Ishikawa (cell line): ENCODE measurements around the gene PCSK7.
A peak's percentile ranks its signal among the peaks of the same experiment; 100 is the strongest.

Experiments used
- CEBPB ChIP-seq: IDR thresholded peaks from 2 replicates; pipeline ENCODE4 v1.6.1; 2012
- CREB1 ChIP-seq: IDR thresholded peaks from 2 replicates; pipeline ENCODE4 v1.6.1; 2012; ENCODE audit warnings: low read depth
- EGR1 ChIP-seq: IDR thresholded peaks from 2 replicates; pipeline ENCODE4 v1.6.1; 2012
- EP300 ChIP-seq: IDR thresholded peaks from 2 replicates; pipeline ENCODE4 v1.6.1; 2012; ENCODE audit warnings: borderline replicate concordance
- FOXM1 ChIP-seq: IDR thresholded peaks from 2 replicates; pipeline ENCODE4 v1.6.1; 2012; ENCODE audit warnings: low read depth, borderline replicate concordance
- MAX ChIP-seq: IDR thresholded peaks from 2 replicates; pipeline ENCODE4 v1.6.1; 2012
- NFIC ChIP-seq: IDR thresholded peaks from 2 replicates; pipeline ENCODE4 v1.6.1; 2012
- RAD21 ChIP-seq: IDR thresholded peaks from 2 replicates; pipeline ENCODE4 v1.6.1; 2012; ENCODE audit warnings: low read depth
- REST ChIP-seq: IDR thresholded peaks from 2 replicates; pipeline ENCODE4 v1.6.1; 2012; ENCODE audit warnings: low read depth, mild to moderate bottlenecking
- TAF1 ChIP-seq: IDR thresholded peaks from 2 replicates; pipeline ENCODE4 v1.6.1; 2012; ENCODE audit warnings: low read depth, mild to moderate bottlenecking
- TCF12 ChIP-seq: IDR thresholded peaks from 2 replicates; pipeline ENCODE4 v1.6.1; 2012; ENCODE audit warnings: low read depth
- TEAD4 ChIP-seq: IDR thresholded peaks from 2 replicates; pipeline ENCODE4 v1.6.1; 2012
- USF1 ChIP-seq: IDR thresholded peaks from 2 replicates; pipeline ENCODE4 v1.6.1; 2012
- YY1 ChIP-seq: IDR thresholded peaks from 2 replicates; pipeline ENCODE4 v1.6.1; 2012; ENCODE audit warnings: low read depth
- ZBTB7A ChIP-seq: IDR thresholded peaks from 2 replicates; pipeline ENCODE4 v1.6.1; 2012; ENCODE audit warnings: low read depth

PCSK7 gene

GRCh38 chr11:117231842-117232091 lies at the start of gene PCSK7:
Gene PCSK7 (minus strand): TSS chr11:117232073. CDS start chr11:117229844, 2,229 bp downstream.
- TF ChIP-seq TCF12 (peak; percentile 21; the same call in 1 of the 2 replicates), NFIC (no peak), CREB1 (peak; percentile 33; the same call in 1 of the 2 replicates), USF1 (no peak), CEBPB (no peak), RAD21 (no peak), TEAD4 (no peak), EP300 (no peak), MAX (no peak), ZBTB7A (no peak), REST (no peak), FOXM1 (no peak), EGR1 (no peak), TAF1 (no peak; the same call in 1 of the 2 replicates), YY1 (no peak)

- no peak for TF ChIP-seq EGR1
- no peak for TF ChIP-seq RAD21
- TF ChIP-seq NFIC, result no peak
- no peak for TF ChIP-seq EP300
Measured at GRCh38 chr11:117281159-117281558, 49.3 kb upstream of the PCSK7 start.

- TF ChIP-seq MAX (no peak), CREB1 (no peak), USF1 (no peak), YY1 (no peak), EP300 (no peak), CEBPB (no peak), EGR1 (no peak), RAD21 (no peak), ZBTB7A (no peak), NFIC (no peak), FOXM1 (no peak), TCF12 (no peak), TEAD4 (no peak), REST (no peak), TAF1 (no peak)
Measured at GRCh38 chr11:117279711-117280376, 48.0 kb upstream of the PCSK7 start.

- TF ChIP-seq YY1 (no peak), MAX (no peak), RAD21 (no peak), FOXM1 (no peak), EP300 (no peak), NFIC (no peak), REST (no peak), TEAD4 (no peak), ZBTB7A (no peak), EGR1 (no peak), TCF12 (no peak), CREB1 (no peak), CEBPB (no peak), USF1 (no peak), TAF1 (no peak)
Measured at GRCh38 chr11:117278347-117278746, 46.5 kb upstream of the PCSK7 start.
